ENCODE results near the gene COIL.

The COIL gene

GRCh38 chr17:56890906-56891674 lies 69.8 kb downstream of the COIL start:
- peaks cover 88% of the 10 kb centered on the region for H3K36me3 ChIP-seq (ENCODE audit: insufficient read depth, low read length)
- H3K4me1 ChIP-seq (ENCODE audit: insufficient read depth, low read length), result no peaks in the 10 kb centered on the region
- no peaks in the 10 kb centered on the region for H4K20me1 ChIP-seq (ENCODE audit: insufficient read depth, low read length)
- H3K4me2 ChIP-seq (ENCODE audit: insufficient read depth, low read length), result no peak overlapping the region
- H3K79me2 ChIP-seq (ENCODE audit: insufficient read depth, low read length), result no peaks in the 10 kb centered on the region
- peaks cover 16% of the 10 kb centered on the region for H3K9me3 ChIP-seq (ENCODE audit: insufficient read depth, low read length, severe bottlenecking)
- DNase-seq, result no peak
- no peak overlapping the region for H3K4me3 ChIP-seq (ENCODE audit: low read depth in 1 of 2, low read length in 2 of 2)
- TF ChIP-seq, protein P1, sequence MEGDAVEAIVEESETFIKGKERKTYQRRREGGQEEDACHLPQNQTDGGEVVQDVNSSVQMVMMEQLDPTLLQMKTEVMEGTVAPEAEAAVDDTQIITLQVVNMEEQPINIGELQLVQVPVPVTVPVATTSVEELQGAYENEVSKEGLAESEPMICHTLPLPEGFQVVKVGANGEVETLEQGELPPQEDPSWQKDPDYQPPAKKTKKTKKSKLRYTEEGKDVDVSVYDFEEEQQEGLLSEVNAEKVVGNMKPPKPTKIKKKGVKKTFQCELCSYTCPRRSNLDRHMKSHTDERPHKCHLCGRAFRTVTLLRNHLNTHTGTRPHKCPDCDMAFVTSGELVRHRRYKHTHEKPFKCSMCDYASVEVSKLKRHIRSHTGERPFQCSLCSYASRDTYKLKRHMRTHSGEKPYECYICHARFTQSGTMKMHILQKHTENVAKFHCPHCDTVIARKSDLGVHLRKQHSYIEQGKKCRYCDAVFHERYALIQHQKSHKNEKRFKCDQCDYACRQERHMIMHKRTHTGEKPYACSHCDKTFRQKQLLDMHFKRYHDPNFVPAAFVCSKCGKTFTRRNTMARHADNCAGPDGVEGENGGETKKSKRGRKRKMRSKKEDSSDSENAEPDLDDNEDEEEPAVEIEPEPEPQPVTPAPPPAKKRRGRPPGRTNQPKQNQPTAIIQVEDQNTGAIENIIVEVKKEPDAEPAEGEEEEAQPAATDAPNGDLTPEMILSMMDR (IDR thresholded peaks at IDR 0.05; ENCODE audit: borderline replicate concordance, extremely low read depth, low read length, poor library complexity, severe bottlenecking), result no peak
- no peak for TF ChIP-seq EZH2 (IDR thresholded peaks at IDR 0.05; ENCODE audit: borderline replicate concordance, low read depth, low read length, severe bottlenecking)
- no peak for ATAC-seq (ENCODE audit: insufficient read depth, low read depth)
- no peaks in the 10 kb centered on the region for H3K27me3 ChIP-seq (ENCODE audit: insufficient read depth, low read length, poor library complexity)
- no peak overlapping the region for H2AFZ ChIP-seq (ENCODE audit: low read depth, low read length)
- no peak overlapping the region for H3K27ac ChIP-seq (ENCODE audit: low read length)
- no peak overlapping the region for H3K9ac ChIP-seq (ENCODE audit: low read depth, low read length)

- DNase-seq, result no peak
- no peak for TF ChIP-seq EZH2 (IDR thresholded peaks at IDR 0.05; ENCODE audit: borderline replicate concordance, low read depth, low read length, severe bottlenecking)
- TF ChIP-seq, protein P1 (IDR thresholded peaks at IDR 0.05; ENCODE audit: borderline replicate concordance, extremely low read depth, low read length, poor library complexity, severe bottlenecking), result no peak
- H3K9me3 ChIP-seq (ENCODE audit: insufficient read depth, low read length, severe bottlenecking), result peaks cover 16% of the 10 kb centered on the region
- no peaks in the 10 kb centered on the region for H4K20me1 ChIP-seq (ENCODE audit: insufficient read depth, low read length)
- no peaks in the 10 kb centered on the region for H3K4me1 ChIP-seq (ENCODE audit: insufficient read depth, low read length)
- no peak overlapping the region for H3K27ac ChIP-seq (ENCODE audit: low read length)
- no peaks in the 10 kb centered on the region for H3K79me2 ChIP-seq (ENCODE audit: insufficient read depth, low read length)
- no peak overlapping the region for H3K4me3 ChIP-seq (ENCODE audit: low read depth in 1 of 2, low read length in 2 of 2)
- H3K27me3 ChIP-seq (ENCODE audit: insufficient read depth, low read length, poor library complexity), result no peaks in the 10 kb centered on the region
- no peak overlapping the region for H3K4me2 ChIP-seq (ENCODE audit: insufficient read depth, low read length)
- H3K9ac ChIP-seq (ENCODE audit: low read depth, low read length), result no peak overlapping the region
- no peak overlapping the region for H2AFZ ChIP-seq (ENCODE audit: low read depth, low read length)
- ATAC-seq (ENCODE audit: insufficient read depth, low read depth), result no peak
- peaks cover 82% of the 10 kb centered on the region for H3K36me3 ChIP-seq (ENCODE audit: insufficient read depth, low read length)
Measured at GRCh38 chr17:56890390-56890789, 70.5 kb downstream of the COIL start.

Data from DND-41 (cell line).